SK-N-SH (cell line): ENCODE data around the gene PQBP1. TPM values are rescaled to one million over a fixed set of nuclear protein-coding genes. Genes with fewer than 3 reads are reported as not detected.

Experiments used
- CTCF ChIA-PET: fragments of 300-600, 350-600 bp; formaldehyde crosslinking; extraction: SDS; loops from one replicate; lab custom pipeline; 2021; lab: Yijun Ruan, JAX
- POLR2A ChIA-PET: fragments of 350-600 bp; sonication (Branson Sonifier 250); formaldehyde crosslinking; extraction: SDS; loops from one replicate; lab custom pipeline; 2020; ENCODE audit warnings: antibody characterized with exemption, inconsistent platforms; lab: Yijun Ruan, JAX
- DNase-seq: peaks from one replicate; pipeline ENCODE4 v3.0.0; 2012
- H2AFZ ChIP-seq: fragments of 200-600 bp; sonication (generic); 2 replicates; pipeline ENCODE4 v1.8.1; 2016; ENCODE audit warnings: antibody characterized with exemption, mild to moderate bottlenecking, low read depth
- H3F3A ChIP-seq: fragments of 200-600 bp; sonication (generic); replicated peaks from 2 replicates; pipeline ENCODE3; 2016; ENCODE audit warnings: antibody characterized with exemption, mild to moderate bottlenecking; ENCODE audit not compliant: insufficient read depth
- H3K27ac ChIP-seq, 2 experiments: fragments of 200-500 bp in 1 of 2; fragments of 200-600 bp in 1 of 2; sonication (Bioruptor generic) in 1 of 2; sonication (generic), shearing (Covaris generic) in 1 of 2; 2 replicates each; pipeline versions ENCODE4 v1.5.1 to v1.6.1; 2014 to 2016; ENCODE audit warnings: low read depth in 2 of 2, inconsistent platforms in 1 of 2, low read length in 1 of 2, mild to moderate bottlenecking in 1 of 2, mixed read lengths in 1 of 2
- H3K27me3 ChIP-seq: fragments of 200-600 bp; sonication (generic), shearing (Covaris generic); 2 replicates; pipeline ENCODE4 v1.6.1; 2016; ENCODE audit warnings: mixed run types; ENCODE audit not compliant: insufficient read depth
- H3K36me3 ChIP-seq, 2 experiments: fragments of 200-500 bp in 1 of 2; fragments of 200-600 bp in 1 of 2; sonication (Bioruptor generic) in 1 of 2; sonication (generic) in 1 of 2; replicated peaks in 1 of 2; 2 replicates each; pipeline versions ENCODE3 to v1.5.1; 2014 to 2016; ENCODE audit warnings: low read length in 1 of 2, mild to moderate bottlenecking in 1 of 2; ENCODE audit not compliant: insufficient read depth in 2 of 2, control insufficient read depth in 1 of 2
- H3K4me1 ChIP-seq, 2 experiments: fragments of 200-500 bp in 1 of 2; fragments of 200-600 bp in 1 of 2; sonication (Bioruptor generic) in 1 of 2; sonication (generic), shearing (Covaris generic) in 1 of 2; 2 replicates each; pipeline versions ENCODE4 v1.5.1 to v1.6.1; 2014 to 2016; ENCODE audit warnings: low read depth in 1 of 2, low read length in 1 of 2, mixed run types in 1 of 2; ENCODE audit not compliant: insufficient read depth in 2 of 2, control insufficient read depth in 1 of 2
- H3K4me2 ChIP-seq: fragments of 200-600 bp; sonication (generic), shearing (Covaris generic); 2 replicates; pipeline ENCODE4 v1.6.1; 2017; ENCODE audit warnings: mixed run types
- H3K4me3 ChIP-seq, 2 experiments: fragments of 200-500 bp in 1 of 2; fragments of 200-600 bp in 1 of 2; sonication (Bioruptor generic) in 1 of 2; sonication (generic), shearing (Covaris generic) in 1 of 2; 2 replicates each; pipeline versions ENCODE4 v1.5.1 to v1.8.1; 2014 to 2016; ENCODE audit warnings: low read depth in 2 of 2, inconsistent platforms in 1 of 2, low read length in 1 of 2, mild to moderate bottlenecking in 1 of 2, mixed read lengths in 1 of 2, moderate library complexity in 1 of 2
- H3K79me2 ChIP-seq: fragments of 200-600 bp; sonication (generic); 2 replicates; pipeline ENCODE4 v1.8.1; 2017; ENCODE audit warnings: mild to moderate bottlenecking; ENCODE audit not compliant: insufficient read depth
- H3K9ac ChIP-seq: fragments of 200-600 bp; sonication (generic); 2 replicates; pipeline ENCODE4 v1.6.1; 2017; ENCODE audit warnings: mixed run types
- H3K9me2 ChIP-seq: fragments of 200-600 bp; sonication (generic); 2 replicates; pipeline ENCODE4 v1.6.1; 2017; ENCODE audit warnings: mixed run types
- H3K9me3 ChIP-seq: fragments of 200-600 bp; sonication (generic); 2 replicates; pipeline ENCODE4 v1.6.1; 2017; ENCODE audit warnings: mixed run types, mild to moderate bottlenecking, moderate library complexity
- H4K20me1 ChIP-seq: fragments of 200-600 bp; sonication (generic); 2 replicates; pipeline ENCODE4 v1.6.1; 2017; ENCODE audit warnings: mild to moderate bottlenecking, mixed run types; ENCODE audit not compliant: insufficient read depth
- CHD2 ChIP-seq: fragments of 150-350 bp; IDR thresholded peaks from 2 replicates; pipeline ENCODE4 v1.6.1; 2018; ENCODE audit warnings: low read length; ENCODE audit not compliant: partially characterized antibody
- EZH2phosphoT487 ChIP-seq: fragments of 200-600 bp; sonication (generic); IDR thresholded peaks from 2 replicates; pipeline ENCODE4 v1.6.1; 2017; ENCODE audit warnings: low read depth, mixed run types, mild to moderate bottlenecking, antibody characterized with exemption, moderate library complexity, borderline replicate concordance
- FOXJ3 ChIP-seq: sonication (generic); formaldehyde crosslinking; IDR thresholded peaks from 2 replicates; pipeline ENCODE4 v1.5.1; 2020; ENCODE audit warnings: mild to moderate bottlenecking, missing genetic modification reagents
- FOXM1 ChIP-seq: IDR thresholded peaks from 2 replicates; pipeline ENCODE4 v1.4.0; 2012; ENCODE audit warnings: low read depth, mild to moderate bottlenecking
- GABPA ChIP-seq: IDR thresholded peaks from 2 replicates; pipeline ENCODE4 v1.4.0; 2012; ENCODE audit warnings: low read depth, mild to moderate bottlenecking
- MEF2A ChIP-seq: IDR thresholded peaks from 2 replicates; pipeline ENCODE4 v1.4.0; 2012; ENCODE audit warnings: low read depth, borderline replicate concordance
- MXI1 ChIP-seq: IDR thresholded peaks from 2 replicates; pipeline ENCODE4 v1.6.1; 2012; ENCODE audit warnings: mild to moderate bottlenecking, low read depth, low read length, improper control_type of control experiment
- NFIC ChIP-seq: IDR thresholded peaks from 2 replicates; pipeline ENCODE4 v1.4.0; 2012; ENCODE audit warnings: borderline replicate concordance
- NRF1 ChIP-seq: IDR thresholded peaks from 2 replicates; pipeline ENCODE4 v1.6.1; 2012; ENCODE audit warnings: low read depth, mild to moderate bottlenecking, low read length
- PBX3 ChIP-seq: IDR thresholded peaks from 2 replicates; pipeline ENCODE4; 2012
- RCOR1 ChIP-seq: fragments of 150-350 bp; IDR thresholded peaks from 2 replicates; pipeline ENCODE4 v1.6.1; 2017; ENCODE audit warnings: antibody characterized with exemption, low read length
- REST ChIP-seq: IDR thresholded peaks from 2 replicates; pipeline ENCODE4 v1.6.1; 2012; ENCODE audit warnings: mild to moderate bottlenecking, low read depth, low read length, moderate library complexity
- RFX5 ChIP-seq: IDR thresholded peaks from 2 replicates; pipeline ENCODE4 v1.6.1; 2012; ENCODE audit warnings: mild to moderate bottlenecking, improper control_type of control experiment, low read length
- SIN3A ChIP-seq: IDR thresholded peaks from 2 replicates; pipeline ENCODE4 v1.6.1; 2012; ENCODE audit warnings: low read depth, mild to moderate bottlenecking, low read length, moderate library complexity, borderline replicate concordance
- SMC3 ChIP-seq: IDR thresholded peaks from 2 replicates; pipeline ENCODE4 v1.6.1; 2012; ENCODE audit warnings: low read depth, low read length, improper control_type of control experiment
- TAF1 ChIP-seq: IDR thresholded peaks from 2 replicates; pipeline ENCODE4 v1.6.1; 2012; ENCODE audit warnings: low read depth, mild to moderate bottlenecking, low read length, moderate library complexity, borderline replicate concordance
- TCF12 ChIP-seq: IDR thresholded peaks from 2 replicates; pipeline ENCODE4 v1.4.0; 2012
- YY1 ChIP-seq: IDR thresholded peaks from 2 replicates; pipeline ENCODE4 v1.4.0; 2012; ENCODE audit warnings: low read depth, mild to moderate bottlenecking
- WGBS: methylation state at CpG from one replicate; pipeline ENCODE4 v1.1.6; 2017; ENCODE audit warnings: low lambda C conversion rate; 5-methylcytosine and 5-hydroxymethylcytosine counted together
- polyA plus RNA-seq, 3 experiments: library from polyadenylated mRNA; depleted of rRNA; stranded (reverse); fragments of >200 nt; gene quantifications; 2 replicates each; pipeline ENCODE4 v1.2.3, GENCODE V29; 2012
- TF ChIP-seq, protein P1 (sequence below): IDR thresholded peaks from 2 replicates; pipeline ENCODE4 v1.4.0; 2012; ENCODE audit warnings: low read depth
- TF ChIP-seq, protein P2 (sequence below): fragments of 150-350 bp; IDR thresholded peaks from 2 replicates; pipeline ENCODE4 v1.6.1; 2016; ENCODE audit warnings: mild to moderate bottlenecking, low read depth, low read length

PQBP1 gene
- polyA plus RNA-seq, 1 of the 3 experiments (the other 2 are of a cell fraction), result 113 TPM

DNA sequence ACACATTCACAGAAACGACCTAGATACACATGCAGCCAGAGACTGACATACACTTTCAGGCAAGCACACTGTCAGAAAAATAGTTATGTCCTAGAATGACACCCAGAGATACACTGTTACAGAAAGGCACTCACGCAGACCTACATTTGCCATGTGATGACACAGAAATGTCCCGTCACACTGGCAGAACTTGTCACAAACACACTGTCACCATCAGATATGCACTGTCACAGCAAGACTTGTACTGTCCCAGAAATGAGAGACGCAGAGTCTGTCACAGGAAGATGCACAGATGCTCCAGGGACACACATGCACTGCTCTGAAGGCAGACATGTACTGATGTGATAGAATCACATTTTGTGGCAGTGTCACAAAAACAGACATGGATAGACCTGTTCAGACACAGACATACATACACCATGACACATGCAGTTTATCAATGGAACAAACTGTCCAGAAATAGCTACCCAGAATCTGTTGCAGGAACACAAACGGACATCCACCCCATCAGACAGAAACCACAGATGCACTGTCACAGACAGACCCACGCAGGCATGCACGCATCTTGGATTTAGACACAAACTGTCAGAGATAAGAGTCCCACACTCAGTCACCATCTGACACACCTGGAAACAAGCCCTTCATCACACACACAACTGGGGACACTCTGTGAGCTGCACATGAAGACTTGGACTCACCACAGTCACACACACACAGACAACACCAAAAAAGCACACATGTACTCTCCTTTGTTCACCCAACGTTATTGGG, 22.4 kb downstream of the PQBP1 start:
- Histone ChIP-seq H3K9me3 (no peaks in the 10 kb centered on the region), H3K4me1 (peaks cover 5 to 26% of the 10 kb centered on the region in 2 experiments; a peak in 2 of 4 replicates), H3K79me2 (peaks cover 3% of the 10 kb centered on the region; the same call in 1 of the 2 replicates), H3K4me3 (no peak overlapping the region), H4K20me1 (0 out of 2 replicates have a peak, but pooled peaks cover 9% of the 10 kb centered on the region), H3K4me2 (no peak overlapping the region), H2AFZ (no peak overlapping the region), H3F3A (peaks cover 12% of the 10 kb centered on the region), H3K27me3 (no peaks in the 10 kb centered on the region), H3K36me3 (peaks cover 3 to 34% of the 10 kb centered on the region in 2 experiments), H3K27ac (no peak overlapping the region), H3K9me2 (no peaks in the 10 kb centered on the region), H3K9ac (no peak overlapping the region)
- TF ChIP-seq CHD2 (no peak), MXI1 (0 out of 2 replicates have a peak, but pooled peaks have one; percentile 26)
- ChIA-PET CTCF (no interaction called here), POLR2A (no interaction called here)
- WGBS, result 65% methylated on average over 7 of the region's 8 CpGs
- DNase-seq, result no peak

GRCh38 chrX:48920718-48921104, 23.0 kb downstream of the PQBP1 start:
- H3K9me3 ChIP-seq, result no peaks in the 10 kb centered on the region
- H3K27ac ChIP-seq, result no peak overlapping the region
- H3K9ac ChIP-seq, result no peak overlapping the region
- H3K79me2 ChIP-seq, result peaks cover 3% of the 10 kb centered on the region; the same call in 1 of the 2 replicates
- H3K4me3 ChIP-seq, result no peak overlapping the region
- H3K9me2 ChIP-seq, result no peaks in the 10 kb centered on the region
- H3K4me2 ChIP-seq, result no peak overlapping the region
- H3K36me3 ChIP-seq, result peaks cover 3 to 37% of the 10 kb centered on the region in 2 experiments
- no peak overlapping the region for H2AFZ ChIP-seq
- H3F3A ChIP-seq, result peaks cover 12% of the 10 kb centered on the region
- H4K20me1 ChIP-seq, result 0 out of 2 replicates have a peak, but pooled peaks cover 9% of the 10 kb centered on the region
- no peaks in the 10 kb centered on the region for H3K27me3 ChIP-seq
- no peak for TF ChIP-seq MEF2A
- TF ChIP-seq RCOR1, result no peak
- TF ChIP-seq YY1, result no peak
- no peak for TF ChIP-seq EZH2phosphoT487
- no peak for TF ChIP-seq PBX3
- no peak for TF ChIP-seq REST
- TF ChIP-seq TAF1, result no peak
- TF ChIP-seq, protein P1, sequence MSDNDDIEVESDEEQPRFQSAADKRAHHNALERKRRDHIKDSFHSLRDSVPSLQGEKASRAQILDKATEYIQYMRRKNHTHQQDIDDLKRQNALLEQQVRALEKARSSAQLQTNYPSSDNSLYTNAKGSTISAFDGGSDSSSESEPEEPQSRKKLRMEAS, result no peak
- TF ChIP-seq, protein P2, sequence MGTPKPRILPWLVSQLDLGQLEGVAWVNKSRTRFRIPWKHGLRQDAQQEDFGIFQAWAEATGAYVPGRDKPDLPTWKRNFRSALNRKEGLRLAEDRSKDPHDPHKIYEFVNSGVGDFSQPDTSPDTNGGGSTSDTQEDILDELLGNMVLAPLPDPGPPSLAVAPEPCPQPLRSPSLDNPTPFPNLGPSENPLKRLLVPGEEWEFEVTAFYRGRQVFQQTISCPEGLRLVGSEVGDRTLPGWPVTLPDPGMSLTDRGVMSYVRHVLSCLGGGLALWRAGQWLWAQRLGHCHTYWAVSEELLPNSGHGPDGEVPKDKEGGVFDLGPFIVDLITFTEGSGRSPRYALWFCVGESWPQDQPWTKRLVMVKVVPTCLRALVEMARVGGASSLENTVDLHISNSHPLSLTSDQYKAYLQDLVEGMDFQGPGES, result no peak
- no peak for TF ChIP-seq NRF1
- no peak for TF ChIP-seq NFIC
- TF ChIP-seq MXI1, result no peak
- TF ChIP-seq SIN3A, result no peak
- TF ChIP-seq FOXJ3 (CRISPR knock-in tag), result no peak
- TF ChIP-seq GABPA, result no peak
- TF ChIP-seq RFX5, result no peak
- no peak for TF ChIP-seq TCF12
- no peak for TF ChIP-seq FOXM1
- TF ChIP-seq SMC3, result no peak
- H3K4me1 ChIP-seq, result peaks cover 5 to 26% of the 10 kb centered on the region in 2 experiments; a peak in 2 of 4 replicates
- no peak for DNase-seq
- CTCF ChIA-PET, result no interaction called here
- 93% methylated on average over 4 of the region's 4 CpGs for WGBS
- POLR2A ChIA-PET, result no interaction called here
